ENCODE data around the gene CUL9.

The CUL9 gene

DNA sequence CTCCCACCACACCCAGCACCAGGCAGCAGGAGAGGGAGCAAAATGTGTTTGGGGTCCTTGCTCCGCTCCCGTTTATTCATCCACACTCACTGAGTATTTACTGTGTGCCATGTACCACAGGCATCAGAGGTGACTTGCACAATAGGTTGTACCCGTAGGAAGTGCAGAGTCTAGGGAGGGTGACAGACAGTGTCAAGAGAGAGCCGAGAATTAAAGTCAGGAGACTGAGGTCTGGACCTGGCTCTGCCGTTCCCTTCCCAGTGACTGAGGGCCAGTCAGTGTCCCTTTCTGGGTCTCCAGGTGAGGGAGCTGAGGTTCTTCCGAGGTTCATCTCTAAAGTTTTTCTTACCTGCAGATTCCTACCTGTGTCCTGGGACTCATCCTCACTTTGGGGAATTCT lies 83.6 kb downstream of the CUL9 start:
- Histone ChIP-seq H3K23ac (ENCODE audit: low read length) (no peak overlapping the region), H3K27me3 (ENCODE audit: insufficient read depth, low read length) (no peaks in the 10 kb centered on the region), H4K12ac (ENCODE audit: low read depth, low read length) (no peak overlapping the region), H3K79me1 (ENCODE audit: low read length) (no peaks in the 10 kb centered on the region), H3K4me3 (ENCODE audit: low read depth, low read length) (no peak overlapping the region), H3K14ac (ENCODE audit: low read length) (no peak overlapping the region), H3K9ac (ENCODE audit: low read length) (no peak overlapping the region), H3K4me1 (ENCODE audit: control insufficient read depth in 1 of 2, insufficient read depth in 2 of 2, low read length in 2 of 2) (peaks cover 4 to 8% of the 10 kb centered on the region in 2 experiments), H2BK120ac (ENCODE audit: insufficient read depth, low read length, poor library complexity) (no peak overlapping the region), H3K36me3 (ENCODE audit: control insufficient read depth in 1 of 2, insufficient read depth in 2 of 2, low read length in 2 of 2) (no peaks in the 10 kb centered on the region), H2AFZ (ENCODE audit: insufficient read depth, low read length, poor library complexity) (no peak overlapping the region), H2BK5ac (ENCODE audit: low read depth, low read length, poor library complexity) (no peak overlapping the region), H3K9me3 (ENCODE audit: insufficient read depth, low read depth, low read length) (no peaks in the 10 kb centered on the region), H3K4me2 (ENCODE audit: low read length) (no peak overlapping the region), H3K18ac (ENCODE audit: low read length) (no peak overlapping the region), H3K79me2 (ENCODE audit: control insufficient read depth, insufficient read depth, low read length, poor library complexity) (no peaks in the 10 kb centered on the region), H4K91ac (ENCODE audit: low read depth, low read length) (no peak overlapping the region), H3K27ac (ENCODE audit: low read depth, low read length) (no peak overlapping the region), H2AK5ac (ENCODE audit: low read length) (no peak overlapping the region), H4K8ac (ENCODE audit: low read depth, low read length) (no peak overlapping the region), H3K4ac (ENCODE audit: low read depth, low read length) (no peak overlapping the region), H2BK12ac (ENCODE audit: low read length) (no peak overlapping the region)
- WGBS (ENCODE audit: extremely low coverage, insufficient coverage, insufficient read length), result no CpG with 5 or more reads among the region's 6 CpGs
- DNase-seq, result no peak

DNA sequence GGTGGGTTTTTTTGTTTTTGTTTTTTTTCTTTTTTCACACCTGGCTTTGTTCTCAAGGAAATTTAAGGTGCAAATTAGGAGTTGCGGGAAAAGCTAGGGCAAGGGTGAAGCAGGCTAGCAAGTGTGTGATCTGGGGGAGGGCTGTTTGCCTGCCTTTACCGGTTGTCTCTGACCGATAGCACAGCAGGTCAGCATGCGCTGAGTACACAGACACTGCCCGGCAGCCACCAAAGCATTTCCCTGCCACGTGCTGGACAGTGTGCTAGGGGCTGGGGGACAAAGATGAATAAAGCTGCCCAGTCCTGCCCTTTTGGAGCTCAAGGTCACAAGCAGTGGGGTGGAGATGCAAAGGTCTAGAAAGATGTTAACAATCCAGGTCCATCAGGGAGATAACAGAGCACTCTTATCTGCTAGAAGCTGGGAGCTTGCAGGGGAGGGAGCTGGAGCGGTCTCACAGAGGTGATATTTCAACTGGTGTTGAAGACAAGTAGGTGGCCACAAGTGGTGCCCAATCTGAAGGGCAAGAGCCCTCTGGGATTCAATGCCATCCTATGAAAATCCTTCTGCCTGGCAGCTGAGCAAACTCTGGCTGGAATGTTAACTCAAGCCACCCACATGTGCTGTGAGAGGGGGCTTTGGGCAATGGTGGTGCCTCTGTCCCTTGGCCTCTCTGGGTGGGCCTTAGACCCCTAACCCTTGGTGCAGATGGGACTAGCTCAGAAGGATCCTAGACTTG lies 85.8 kb downstream of the CUL9 start:
- H3K14ac ChIP-seq (ENCODE audit: low read length), result no peak overlapping the region
- no peaks in the 10 kb centered on the region for H3K36me3 ChIP-seq (ENCODE audit: control insufficient read depth in 1 of 2, insufficient read depth in 2 of 2, low read length in 2 of 2)
- no peak overlapping the region for H3K27ac ChIP-seq (ENCODE audit: low read depth, low read length)
- no peak overlapping the region for H2BK120ac ChIP-seq (ENCODE audit: insufficient read depth, low read length, poor library complexity)
- no CpG with 5 or more reads among the region's 7 CpGs for WGBS (ENCODE audit: extremely low coverage, insufficient coverage, insufficient read length)
- H3K27me3 ChIP-seq (ENCODE audit: insufficient read depth, low read length), result no peaks in the 10 kb centered on the region
- DNase-seq, result no peak
- no peak overlapping the region for H3K18ac ChIP-seq (ENCODE audit: low read length)
- H3K4me1 ChIP-seq (ENCODE audit: control insufficient read depth in 1 of 2, insufficient read depth in 2 of 2, low read length in 2 of 2), result peaks cover 4 to 8% of the 10 kb centered on the region in 2 experiments
- no peak overlapping the region for H2BK12ac ChIP-seq (ENCODE audit: low read length)
- no peak overlapping the region for H4K91ac ChIP-seq (ENCODE audit: low read depth, low read length)
- no peaks in the 10 kb centered on the region for H3K79me2 ChIP-seq (ENCODE audit: control insufficient read depth, insufficient read depth, low read length, poor library complexity)
- no peaks in the 10 kb centered on the region for H3K9me3 ChIP-seq (ENCODE audit: insufficient read depth, low read depth, low read length)
- no peak overlapping the region for H3K4ac ChIP-seq (ENCODE audit: low read depth, low read length)
- no peak overlapping the region for H3K4me3 ChIP-seq (ENCODE audit: low read depth, low read length)
- no peak overlapping the region for H3K23ac ChIP-seq (ENCODE audit: low read length)
- no peak overlapping the region for H4K12ac ChIP-seq (ENCODE audit: low read depth, low read length)
- no peak overlapping the region for H2BK5ac ChIP-seq (ENCODE audit: low read depth, low read length, poor library complexity)
- H3K4me2 ChIP-seq (ENCODE audit: low read length), result no peak overlapping the region
- no peak overlapping the region for H4K8ac ChIP-seq (ENCODE audit: low read depth, low read length)
- no peak overlapping the region for H2AK5ac ChIP-seq (ENCODE audit: low read length)
- no peaks in the 10 kb centered on the region for H3K79me1 ChIP-seq (ENCODE audit: low read length)
- H3K9ac ChIP-seq (ENCODE audit: low read length), result no peak overlapping the region
- no peak overlapping the region for H2AFZ ChIP-seq (ENCODE audit: insufficient read depth, low read length, poor library complexity)

DNA sequence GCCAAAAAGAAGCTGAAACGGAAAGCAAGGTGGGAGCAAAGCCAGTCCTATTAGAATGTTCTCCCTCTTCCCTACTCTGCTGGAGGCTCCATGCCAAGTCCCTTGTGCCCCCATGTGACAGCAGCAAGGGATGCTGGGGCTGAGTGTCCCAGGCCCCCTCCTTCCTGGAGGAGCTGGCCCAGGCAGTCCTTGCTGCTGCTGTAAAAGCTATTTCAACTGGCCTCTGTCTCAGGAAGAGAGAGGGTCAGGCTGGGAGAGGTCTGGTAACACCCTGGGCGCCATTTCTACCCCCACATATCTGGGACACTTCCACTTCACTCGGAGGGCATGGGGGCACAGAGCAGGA lies 86.3 kb downstream of the CUL9 start:
- H3K27ac ChIP-seq (ENCODE audit: low read depth, low read length), result no peak overlapping the region
- H2AK5ac ChIP-seq (ENCODE audit: low read length), result no peak overlapping the region
- no peak overlapping the region for H2AFZ ChIP-seq (ENCODE audit: insufficient read depth, low read length, poor library complexity)
- no peaks in the 10 kb centered on the region for H3K36me3 ChIP-seq (ENCODE audit: control insufficient read depth in 1 of 2, insufficient read depth in 2 of 2, low read length in 2 of 2)
- H4K91ac ChIP-seq (ENCODE audit: low read depth, low read length), result no peak overlapping the region
- H3K9ac ChIP-seq (ENCODE audit: low read length), result no peak overlapping the region
- H3K14ac ChIP-seq (ENCODE audit: low read length), result no peak overlapping the region
- H3K4me1 ChIP-seq (ENCODE audit: control insufficient read depth in 1 of 2, insufficient read depth in 2 of 2, low read length in 2 of 2), result peaks cover 4 to 8% of the 10 kb centered on the region in 2 experiments
- H3K4ac ChIP-seq (ENCODE audit: low read depth, low read length), result no peak overlapping the region
- H3K4me3 ChIP-seq (ENCODE audit: low read depth, low read length), result no peak overlapping the region
- no peak overlapping the region for H3K23ac ChIP-seq (ENCODE audit: low read length)
- no peaks in the 10 kb centered on the region for H3K9me3 ChIP-seq (ENCODE audit: insufficient read depth, low read depth, low read length)
- H4K12ac ChIP-seq (ENCODE audit: low read depth, low read length), result no peak overlapping the region
- H3K79me2 ChIP-seq (ENCODE audit: control insufficient read depth, insufficient read depth, low read length, poor library complexity), result no peaks in the 10 kb centered on the region
- H3K18ac ChIP-seq (ENCODE audit: low read length), result no peak overlapping the region
- H2BK12ac ChIP-seq (ENCODE audit: low read length), result no peak overlapping the region
- no peak overlapping the region for H2BK120ac ChIP-seq (ENCODE audit: insufficient read depth, low read length, poor library complexity)
- no peaks in the 10 kb centered on the region for H3K79me1 ChIP-seq (ENCODE audit: low read length)
- WGBS (ENCODE audit: extremely low coverage, insufficient coverage, insufficient read length), result no CpG with 5 or more reads among the region's 3 CpGs
- no peak overlapping the region for H4K8ac ChIP-seq (ENCODE audit: low read depth, low read length)
- DNase-seq, result no peak
- H2BK5ac ChIP-seq (ENCODE audit: low read depth, low read length, poor library complexity), result no peak overlapping the region
- peaks cover 3% of the 10 kb centered on the region for H3K27me3 ChIP-seq (ENCODE audit: insufficient read depth, low read length)
- no peak overlapping the region for H3K4me2 ChIP-seq (ENCODE audit: low read length)

DNA sequence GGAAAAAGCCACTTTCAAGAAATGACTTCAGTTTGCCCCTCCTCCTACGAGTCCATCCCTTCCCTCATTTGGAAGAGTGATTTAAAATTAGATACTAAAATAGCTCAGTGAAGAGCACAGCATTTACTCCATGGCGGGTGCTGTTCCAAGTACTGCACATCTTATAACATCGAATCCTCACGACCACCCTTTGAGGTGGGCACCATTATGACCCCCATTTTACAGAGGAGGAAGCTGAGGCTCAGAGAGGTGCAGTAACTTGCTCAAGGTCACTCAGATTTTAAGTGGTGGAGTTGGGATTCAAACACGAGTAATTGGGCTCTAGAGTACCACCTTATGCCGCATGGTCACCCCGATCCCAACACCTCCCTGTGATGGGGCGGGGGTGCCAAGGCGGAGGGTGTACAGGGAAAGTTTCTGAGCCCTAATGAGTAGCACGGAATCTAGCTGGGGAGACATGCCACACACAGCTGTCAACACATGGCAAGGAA lies 86.8 kb downstream of the CUL9 start:
- H3K9ac ChIP-seq (ENCODE audit: low read length), result no peak overlapping the region
- H4K8ac ChIP-seq (ENCODE audit: low read depth, low read length), result no peak overlapping the region
- no peaks in the 10 kb centered on the region for H3K36me3 ChIP-seq (ENCODE audit: control insufficient read depth in 1 of 2, insufficient read depth in 2 of 2, low read length in 2 of 2)
- no peak overlapping the region for H3K18ac ChIP-seq (ENCODE audit: low read length)
- H2AFZ ChIP-seq (ENCODE audit: insufficient read depth, low read length, poor library complexity), result no peak overlapping the region
- no peak overlapping the region for H2BK5ac ChIP-seq (ENCODE audit: low read depth, low read length, poor library complexity)
- H3K4me1 ChIP-seq (ENCODE audit: control insufficient read depth in 1 of 2, insufficient read depth in 2 of 2, low read length in 2 of 2), result peaks cover 4 to 8% of the 10 kb centered on the region in 2 experiments
- no peak overlapping the region for H3K14ac ChIP-seq (ENCODE audit: low read length)
- no CpG with 5 or more reads among the region's 10 CpGs for WGBS (ENCODE audit: extremely low coverage, insufficient coverage, insufficient read length)
- H2BK120ac ChIP-seq (ENCODE audit: insufficient read depth, low read length, poor library complexity), result no peak overlapping the region
- no peak overlapping the region for H3K23ac ChIP-seq (ENCODE audit: low read length)
- H3K79me1 ChIP-seq (ENCODE audit: low read length), result no peaks in the 10 kb centered on the region
- H3K9me3 ChIP-seq (ENCODE audit: insufficient read depth, low read depth, low read length), result peaks cover 2% of the 10 kb centered on the region
- no peak overlapping the region for H4K91ac ChIP-seq (ENCODE audit: low read depth, low read length)
- no peak overlapping the region for H3K4me3 ChIP-seq (ENCODE audit: low read depth, low read length)
- no peak overlapping the region for H4K12ac ChIP-seq (ENCODE audit: low read depth, low read length)
- H3K4me2 ChIP-seq (ENCODE audit: low read length), result no peak overlapping the region
- no peak overlapping the region for H3K4ac ChIP-seq (ENCODE audit: low read depth, low read length)
- H3K27ac ChIP-seq (ENCODE audit: low read depth, low read length), result no peak overlapping the region
- no peak overlapping the region for H2BK12ac ChIP-seq (ENCODE audit: low read length)
- H3K79me2 ChIP-seq (ENCODE audit: control insufficient read depth, insufficient read depth, low read length, poor library complexity), result no peaks in the 10 kb centered on the region
- DNase-seq, result no peak
- H3K27me3 ChIP-seq (ENCODE audit: insufficient read depth, low read length), result peaks cover 6% of the 10 kb centered on the region
- no peak overlapping the region for H2AK5ac ChIP-seq (ENCODE audit: low read length)
